Measurements from ENCODE around the gene GANAB.

GANAB gene

GRCh38 chr11:62621027-62621566, 25.3 kb downstream of the GANAB start:
- DNase-seq, result no peak

- peak; percentile 5 for DNase-seq
Observed at GRCh38 chr11:62616957-62617356, 29.5 kb downstream of the GANAB start.

DNA sequence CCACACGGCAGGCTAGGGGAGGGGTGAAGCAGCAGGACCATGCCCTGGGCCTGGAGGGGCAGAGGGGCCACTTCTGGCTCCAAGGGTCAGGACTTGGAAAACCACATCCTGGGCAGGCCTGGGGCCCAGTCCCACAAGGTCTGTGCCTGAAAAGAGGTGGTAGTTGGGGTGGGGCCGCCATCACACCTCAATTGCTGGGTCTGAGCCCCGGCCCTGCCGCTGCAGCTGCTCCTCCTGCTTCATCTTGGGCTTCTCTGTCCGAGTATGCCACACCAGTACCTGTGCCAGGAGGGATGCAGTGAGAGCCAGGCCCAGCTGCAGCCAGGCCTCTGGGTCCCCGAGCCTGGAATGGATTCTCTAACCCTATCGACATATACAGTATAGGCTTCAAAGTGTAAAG, 30.9 kb downstream of the GANAB start:
- no peak for DNase-seq

GRCh38 chr11:62614275-62614674, 32.1 kb downstream of the GANAB start:
- DNase-seq, result no peak

GRCh38 chr11:62613291-62613778, 33.1 kb downstream of the GANAB start:
- DNase-seq, result no peak

DNA sequence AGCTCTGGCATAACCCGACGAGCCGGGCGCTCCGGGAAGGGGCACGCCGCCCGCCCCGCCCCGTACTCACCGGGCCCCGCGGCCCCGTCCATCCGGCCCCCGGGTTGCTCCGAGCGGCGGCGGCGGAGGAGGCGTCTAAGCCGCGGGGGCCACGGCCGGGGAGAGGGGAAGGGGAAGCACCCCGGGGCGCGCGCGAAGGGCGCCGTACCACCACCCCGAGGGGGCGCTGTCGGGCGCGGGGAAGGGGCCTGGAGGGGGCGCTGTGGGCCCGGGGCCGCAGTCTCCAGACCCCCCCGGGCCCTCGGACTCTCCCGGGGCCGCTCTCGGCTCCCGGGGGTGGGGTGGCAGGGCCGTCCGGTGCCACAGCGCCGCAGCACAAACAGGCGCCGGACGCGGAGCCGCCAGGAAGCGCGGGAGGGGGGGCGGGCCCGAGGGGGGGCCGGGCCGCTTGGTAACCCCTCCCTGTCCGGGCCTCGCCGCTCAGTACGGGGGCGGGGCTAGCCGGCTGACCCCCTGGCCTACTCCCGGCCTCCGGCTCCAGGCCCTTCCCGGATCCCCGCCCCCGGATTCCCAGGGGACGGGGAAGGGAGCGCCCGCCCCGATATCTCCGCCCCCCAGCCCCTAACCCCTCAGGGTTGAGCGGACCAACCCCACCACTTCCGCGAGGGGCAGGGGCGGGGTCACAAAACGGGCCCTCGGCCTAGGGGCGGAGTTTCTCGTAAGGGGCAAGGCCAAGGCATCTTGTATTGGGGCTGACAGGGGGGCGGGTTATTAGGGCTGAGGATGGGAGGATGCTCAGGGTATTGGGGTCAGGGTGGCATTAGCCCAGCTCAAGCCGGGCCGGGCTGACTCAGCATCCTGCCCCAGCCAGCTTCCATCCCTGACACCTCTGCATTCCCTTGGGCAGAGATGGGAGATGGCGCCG, 33.8 kb downstream of the GANAB start, which contains the start of the genes EML3 and ROM1:
TSS of gene EML3 (minus strand) at position 410 of the 925 bp plus-strand sequence. CDS start at position 92, 318 bp downstream.
TSS of gene ROM1 (plus strand) at position 892 of the 925 bp plus-strand sequence. CDS start at position 917, 25 bp downstream.
- peak; percentile 95 for DNase-seq

- peak; percentile 84 for DNase-seq
Observed at GRCh38 chr11:62611705-62612365, 34.6 kb downstream of the GANAB start.

DNA sequence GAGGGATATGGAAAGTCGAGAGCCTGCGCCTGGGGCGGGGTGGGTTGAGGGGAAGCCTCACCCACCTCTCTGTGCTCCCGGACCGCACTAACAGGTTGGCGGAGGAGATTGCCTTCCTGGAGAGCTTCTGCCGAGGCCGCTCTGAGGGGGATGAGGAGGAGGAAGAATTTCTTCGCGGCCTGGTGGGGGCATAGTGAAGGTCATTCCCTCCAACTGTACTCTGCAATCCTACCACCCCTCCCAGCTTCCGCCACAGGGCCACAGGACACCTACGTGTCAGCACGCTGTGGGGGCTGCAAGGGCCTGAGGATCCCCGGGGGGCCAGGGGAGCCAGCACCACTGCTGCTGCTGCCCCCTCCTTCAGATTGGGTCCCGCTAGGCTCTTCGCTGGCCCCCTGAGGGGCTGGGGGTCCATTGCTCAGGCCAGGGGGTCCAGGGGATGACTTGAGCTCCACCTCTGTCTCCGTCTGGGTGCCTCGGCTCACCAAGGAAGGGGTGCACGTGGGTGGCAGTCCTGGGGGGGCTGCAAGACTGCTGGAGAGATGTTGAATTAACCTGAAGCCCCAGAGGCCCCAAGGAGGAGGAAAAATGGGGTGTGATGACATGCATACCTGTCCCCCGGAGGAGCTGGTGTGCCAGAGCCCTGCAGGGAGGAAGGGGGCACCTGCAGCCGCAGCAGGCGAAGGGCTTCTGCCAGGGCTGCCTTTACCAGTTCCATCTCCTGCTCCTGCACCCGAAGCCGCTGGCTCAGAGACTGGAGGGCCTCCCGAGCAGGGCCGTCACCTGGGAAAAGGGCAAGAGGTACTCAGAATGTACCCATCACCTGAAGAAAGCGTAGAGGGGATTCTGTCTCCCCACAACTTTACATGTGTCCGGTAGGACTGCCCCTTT, 35.4 kb downstream of the GANAB start:
- no peak for DNase-seq

GRCh38 chr11:62610403-62610802, 36.0 kb downstream of the GANAB start:
- DNase-seq, result no peak

DNA sequence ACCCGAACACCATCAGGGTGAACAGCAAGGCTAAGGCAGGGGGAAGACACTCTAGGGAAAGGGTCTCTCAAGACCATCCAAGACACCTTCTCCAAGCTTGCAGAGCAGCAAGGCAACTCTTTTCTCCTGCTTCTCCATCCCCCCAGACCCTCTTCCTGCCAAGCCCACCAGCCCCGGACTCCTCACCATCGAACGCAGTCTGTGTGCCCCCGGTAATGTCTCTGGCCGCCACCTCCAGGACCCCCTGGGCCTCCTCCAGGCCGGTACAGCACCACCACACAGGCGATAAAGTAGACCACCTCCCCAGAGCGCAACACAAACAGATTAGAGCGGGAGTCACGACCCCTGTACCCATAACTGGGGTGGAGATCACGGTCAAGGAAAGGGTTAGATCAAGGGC, 37.6 kb downstream of the GANAB start:
- no peak for DNase-seq

- DNase-seq, result no peak
Observed at GRCh38 chr11:62607714-62608113, 38.7 kb downstream of the GANAB start.

DNA sequence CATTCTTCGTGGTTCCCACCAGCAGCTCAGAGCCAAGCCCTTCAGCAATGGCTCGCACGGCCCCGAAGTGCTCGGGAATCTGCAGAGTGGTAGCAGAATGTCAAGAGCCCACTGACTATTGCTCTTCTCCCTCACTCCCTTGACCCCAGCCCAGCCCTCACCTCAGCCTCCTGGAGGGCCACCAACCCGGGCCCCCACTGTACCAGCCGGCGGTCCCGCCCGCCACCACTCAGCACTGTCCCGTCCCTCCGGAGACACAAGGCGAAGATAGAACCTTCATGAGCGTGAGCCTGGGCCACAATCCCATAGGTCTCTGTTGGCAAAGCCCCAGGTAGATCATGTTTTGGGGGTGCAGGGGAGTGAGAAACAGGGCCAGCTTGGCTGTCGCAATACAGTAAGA, 40.5 kb downstream of the GANAB start:
- peak; percentile 25 for DNase-seq

- peak; percentile 19 for DNase-seq
Observed at GRCh38 chr11:62605467-62605866, 40.9 kb downstream of the GANAB start.

- peak; percentile 44 for DNase-seq
Observed at GRCh38 chr11:62604460-62605120, 41.8 kb downstream of the GANAB start.

- DNase-seq, result peak; percentile 46
Observed at GRCh38 chr11:62603776-62604299, 42.6 kb downstream of the GANAB start.

GRCh38 chr11:62603072-62603408, 43.4 kb downstream of the GANAB start:
- peak; percentile 34 for DNase-seq

- DNase-seq, result peak; percentile 87
Observed at GRCh38 chr11:62602141-62603071, 44.0 kb downstream of the GANAB start.

- peak; percentile 100 for DNase-seq
Observed at GRCh38 chr11:62601372-62602140, 44.9 kb downstream of the GANAB start, which contains the start of gene MTA2. MTA2 (minus strand) TSS chr11:62601865; CDS start chr11:62601450, 415 bp downstream.

- DNase-seq, result no peak
Observed at GRCh38 chr11:62601122-62601371, 45.4 kb downstream of the GANAB start.
